GM21576 (cell line): Measurements from ENCODE around the gene EEF2.
"Not testable (repeated sequence)": the region's sequence is repeated elsewhere in the genome, so short reads cannot be mapped to it uniquely, and the experiment has no call there.

ENCODE experiments used
- ATAC-seq: cut with Tn5 transposase; IDR thresholded peaks from one replicate; pipeline ENCODE4 v1.9.1; 2021; ENCODE audit warnings: mild to moderate bottlenecking, moderate library complexity; ENCODE audit not compliant: unreplicated experiment

Gene EEF2

GRCh38 chr19:3950871-3951861 lies 34.1 kb downstream of the EEF2 start:
- ATAC-seq, result no peak

GRCh38 chr19:3949997-3950859 lies 35.0 kb downstream of the EEF2 start:
- ATAC-seq, result no peak

GRCh38 chr19:3949294-3949693 lies 36.0 kb downstream of the EEF2 start:
- no peak for ATAC-seq

- ATAC-seq, result not testable (repeated sequence)
Measured at GRCh38 chr19:3947316-3947933, 37.8 kb downstream of the EEF2 start.

- ATAC-seq, result no peak
Measured at GRCh38 chr19:3945838-3946237, 39.4 kb downstream of the EEF2 start.

GRCh38 chr19:3944018-3944721 lies 41.1 kb downstream of the EEF2 start:
- no peak for ATAC-seq

GRCh38 chr19:3942790-3943409 lies 42.4 kb downstream of the EEF2 start:
- ATAC-seq, result no peak

- ATAC-seq, result not testable (repeated sequence)
Measured at GRCh38 chr19:3938300-3938950, 46.8 kb downstream of the EEF2 start.

- no peak for ATAC-seq
Measured at GRCh38 chr19:3936506-3937442, 48.5 kb downstream of the EEF2 start.

GRCh38 chr19:3932931-3933810 lies 52.1 kb downstream of the EEF2 start, which contains the start of gene NMRK2:
NMRK2 (plus strand) TSS chr19:3933069; CDS start chr19:3933672, 603 bp downstream.
- ATAC-seq, result no peak

GRCh38 chr19:3931041-3931440 lies 54.2 kb downstream of the EEF2 start:
- no peak for ATAC-seq
